Measurements from ENCODE around the gene UNC50. TPM values are rescaled to one million over a fixed set of nuclear protein-coding genes. Genes with fewer than 3 reads are reported as not detected.
"Not testable (repeated sequence)": the region's sequence is repeated elsewhere in the genome, so short reads cannot be mapped to it uniquely, and the experiment has no call there.

The UNC50 gene
- polyA plus RNA-seq, 2 of the 4 experiments (the other 2 are of a cell fraction) = 57.0 to 90.6 TPM

DNA sequence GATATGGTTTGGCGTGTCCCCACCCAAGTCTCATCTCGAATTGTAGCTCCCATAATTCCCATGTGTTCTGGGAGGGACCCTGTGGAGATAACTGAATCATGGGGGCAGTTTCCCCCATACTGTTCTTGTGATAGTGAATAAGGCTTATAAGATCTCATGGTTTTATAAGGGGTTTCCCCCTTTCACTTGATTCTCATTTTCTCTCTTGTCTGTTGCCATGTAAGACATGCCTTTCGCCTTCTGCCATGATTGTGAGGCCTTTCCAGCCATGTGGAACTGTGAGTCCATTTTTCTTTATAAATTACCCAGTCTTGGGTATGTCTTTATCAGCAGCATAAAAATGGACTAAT is 51.1 kb downstream of the UNC50 start:
- H3K27ac ChIP-seq; H3K4me1 ChIP-seq; H3K9me3 ChIP-seq; FAIRE-seq; POLR2A ChIA-PET; H3K4me3 ChIP-seq; ATAC-seq; DNase-seq (ENCODE audit: low read depth in 1 of 2, low spot score in 1 of 2); H3K4me2 ChIP-seq: not testable (repeated sequence)
- CTCF ChIA-PET = interaction anchor here (2.1 to 2.5 kb wide), 2 partner anchors 10 to 407 kb away, joined by 7 to 9 read pairs; no protein-coding TSS in a partner anchor
- 68% methylated on average over 3 of the region's 3 CpGs for WGBS (ENCODE audit: missing lambda C conversion rate)

DNA sequence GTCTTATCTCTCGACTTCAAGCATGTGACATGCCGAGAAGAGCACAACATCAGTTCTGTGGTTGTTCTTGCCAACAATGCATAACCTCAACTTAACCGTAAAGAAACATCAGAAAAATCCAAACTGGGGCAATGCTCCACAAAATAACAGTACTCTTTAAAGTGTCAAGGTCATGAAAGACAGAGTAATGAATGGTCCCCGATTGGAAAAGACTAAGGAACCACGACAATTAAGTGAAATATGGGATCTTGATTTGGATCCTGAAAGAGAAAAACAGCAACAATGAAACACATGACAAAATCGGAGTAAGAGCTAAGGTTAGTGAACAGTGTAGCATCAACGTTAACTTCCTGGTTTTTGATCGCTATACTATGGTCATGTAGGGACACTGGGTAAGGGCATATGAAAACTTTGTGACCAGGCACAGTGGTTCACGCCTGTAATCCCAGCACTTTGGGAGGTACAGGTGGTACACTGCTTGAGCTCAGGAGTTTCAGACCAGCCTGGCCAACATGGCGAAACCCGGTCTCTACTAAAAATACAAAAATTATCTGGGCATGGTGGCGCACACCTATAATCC is 55.2 kb downstream of the UNC50 start:
- TF ChIP-seq JUNB (IDR thresholded peaks at IDR 0.05) (no peak), MYC (IDR thresholded peaks at IDR 0.05; ENCODE audit: borderline replicate concordance, low read length) (no peak), NR3C1 (IDR thresholded peaks at IDR 0.05) (no peak), ESRRA (IDR thresholded peaks at IDR 0.05; ENCODE audit: borderline replicate concordance, low read length) (no peak), POLR2AphosphoS2 (conservative IDR thresholded peaks at IDR 0.05; ENCODE audit: low read length) (no peak)
- TF ChIP-seq, protein P1, sequence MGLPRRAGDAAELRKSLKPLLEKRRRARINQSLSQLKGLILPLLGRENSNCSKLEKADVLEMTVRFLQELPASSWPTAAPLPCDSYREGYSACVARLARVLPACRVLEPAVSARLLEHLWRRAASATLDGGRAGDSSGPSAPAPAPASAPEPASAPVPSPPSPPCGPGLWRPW (IDR thresholded peaks at IDR 0.05) = no peak
- no peak for FAIRE-seq
- 69% methylated on average over 12 of the region's 12 CpGs for WGBS (ENCODE audit: missing lambda C conversion rate)
- ATAC-seq = no peak
- CTCF ChIA-PET = no interaction called here
- H3K4me1 ChIP-seq = no peaks in the 10 kb centered on the region
- H3K9me3 ChIP-seq = 0 out of 3 replicates have a peak, but pooled peaks cover 4% of the 10 kb centered on the region
- no peak for DNase-seq (ENCODE audit: low read depth in 1 of 2, low spot score in 1 of 2)
- POLR2A ChIA-PET = no interaction called here
- H3K4me2 ChIP-seq = no peak overlapping the region
- no peak overlapping the region for H3K27ac ChIP-seq
- H3K4me3 ChIP-seq = no peak overlapping the region

DNA sequence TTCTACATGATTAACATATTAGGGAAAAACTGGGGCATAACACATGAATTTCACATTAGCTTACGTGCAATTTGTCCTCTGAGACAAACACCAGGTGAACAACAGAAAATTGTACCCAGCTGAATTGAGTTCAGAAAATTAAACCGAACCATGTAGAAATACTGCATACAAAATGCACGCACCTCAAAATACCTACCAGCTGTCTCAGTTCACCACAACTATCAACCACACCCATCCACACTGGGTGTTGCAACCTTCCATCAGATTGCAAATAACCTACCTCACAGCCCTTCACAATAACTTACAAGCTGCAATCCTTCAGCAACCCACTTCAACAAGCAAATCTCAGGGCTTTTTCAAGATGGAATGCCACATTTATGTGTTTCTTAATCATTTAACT is 55.9 kb downstream of the UNC50 start:
- CTCF ChIA-PET = no interaction called here

DNA sequence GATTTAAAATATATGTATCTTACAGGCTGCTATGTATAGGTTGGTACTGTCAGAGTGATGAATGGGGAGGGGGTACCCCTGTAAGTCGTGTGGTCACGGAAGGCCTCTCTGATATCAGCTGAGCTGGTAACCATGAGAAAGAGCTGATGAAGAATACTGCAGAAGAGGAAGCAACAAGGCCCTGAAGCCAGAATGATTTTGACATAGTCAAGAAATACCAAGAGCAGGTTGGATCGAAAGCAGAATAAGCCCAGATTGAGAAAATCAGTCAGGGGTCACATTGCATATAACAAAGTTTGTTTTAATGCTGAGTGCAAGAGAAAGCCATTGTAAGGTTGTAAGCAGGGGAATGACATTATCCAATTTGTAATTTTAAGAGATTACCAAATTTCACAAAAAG is 57.3 kb downstream of the UNC50 start:
- no peaks in the 10 kb centered on the region; the same call in 2 of the 3 replicates for H3K9me3 ChIP-seq
- 61% methylated on average over 3 of the region's 3 CpGs for WGBS (ENCODE audit: missing lambda C conversion rate)
- H3K27ac ChIP-seq = no peak overlapping the region
- ATAC-seq (no peak), DNase-seq (ENCODE audit: low read depth in 1 of 2, low spot score in 1 of 2) (no peak), FAIRE-seq (no peak)
- TF ChIP-seq, protein P2, sequence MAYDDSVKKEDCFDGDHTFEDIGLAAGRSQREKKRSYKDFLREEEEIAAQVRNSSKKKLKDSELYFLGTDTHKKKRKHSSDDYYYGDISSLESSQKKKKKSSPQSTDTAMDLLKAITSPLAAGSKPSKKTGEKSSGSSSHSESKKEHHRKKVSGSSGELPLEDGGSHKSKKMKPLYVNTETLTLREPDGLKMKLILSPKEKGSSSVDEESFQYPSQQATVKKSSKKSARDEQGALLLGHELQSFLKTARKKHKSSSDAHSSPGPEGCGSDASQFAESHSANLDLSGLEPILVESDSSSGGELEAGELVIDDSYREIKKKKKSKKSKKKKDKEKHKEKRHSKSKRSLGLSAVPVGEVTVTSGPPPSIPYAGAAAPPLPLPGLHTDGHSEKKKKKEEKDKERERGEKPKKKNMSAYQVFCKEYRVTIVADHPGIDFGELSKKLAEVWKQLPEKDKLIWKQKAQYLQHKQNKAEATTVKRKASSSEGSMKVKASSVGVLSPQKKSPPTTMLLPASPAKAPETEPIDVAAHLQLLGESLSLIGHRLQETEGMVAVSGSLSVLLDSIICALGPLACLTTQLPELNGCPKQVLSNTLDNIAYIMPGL (CRISPR knock-in tag; IDR thresholded peaks at IDR 0.05; ENCODE audit: borderline replicate concordance) = no peak
- TF ChIP-seq, protein P1 (IDR thresholded peaks at IDR 0.05) = no peak
- TF ChIP-seq BHLHE40 (IDR thresholded peaks at IDR 0.05; ENCODE audit: low read depth, low read length) = no peak
- TF ChIP-seq CHD2 (IDR thresholded peaks at IDR 0.05; ENCODE audit: low read length, partially characterized antibody) = no peak
- TF ChIP-seq, protein P3, sequence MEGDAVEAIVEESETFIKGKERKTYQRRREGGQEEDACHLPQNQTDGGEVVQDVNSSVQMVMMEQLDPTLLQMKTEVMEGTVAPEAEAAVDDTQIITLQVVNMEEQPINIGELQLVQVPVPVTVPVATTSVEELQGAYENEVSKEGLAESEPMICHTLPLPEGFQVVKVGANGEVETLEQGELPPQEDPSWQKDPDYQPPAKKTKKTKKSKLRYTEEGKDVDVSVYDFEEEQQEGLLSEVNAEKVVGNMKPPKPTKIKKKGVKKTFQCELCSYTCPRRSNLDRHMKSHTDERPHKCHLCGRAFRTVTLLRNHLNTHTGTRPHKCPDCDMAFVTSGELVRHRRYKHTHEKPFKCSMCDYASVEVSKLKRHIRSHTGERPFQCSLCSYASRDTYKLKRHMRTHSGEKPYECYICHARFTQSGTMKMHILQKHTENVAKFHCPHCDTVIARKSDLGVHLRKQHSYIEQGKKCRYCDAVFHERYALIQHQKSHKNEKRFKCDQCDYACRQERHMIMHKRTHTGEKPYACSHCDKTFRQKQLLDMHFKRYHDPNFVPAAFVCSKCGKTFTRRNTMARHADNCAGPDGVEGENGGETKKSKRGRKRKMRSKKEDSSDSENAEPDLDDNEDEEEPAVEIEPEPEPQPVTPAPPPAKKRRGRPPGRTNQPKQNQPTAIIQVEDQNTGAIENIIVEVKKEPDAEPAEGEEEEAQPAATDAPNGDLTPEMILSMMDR (IDR thresholded peaks at IDR 0.05) = no peak
- TF ChIP-seq KDM1A (IDR thresholded peaks at IDR 0.05; ENCODE audit: low read depth) = no peak
- TF ChIP-seq, protein P4, sequence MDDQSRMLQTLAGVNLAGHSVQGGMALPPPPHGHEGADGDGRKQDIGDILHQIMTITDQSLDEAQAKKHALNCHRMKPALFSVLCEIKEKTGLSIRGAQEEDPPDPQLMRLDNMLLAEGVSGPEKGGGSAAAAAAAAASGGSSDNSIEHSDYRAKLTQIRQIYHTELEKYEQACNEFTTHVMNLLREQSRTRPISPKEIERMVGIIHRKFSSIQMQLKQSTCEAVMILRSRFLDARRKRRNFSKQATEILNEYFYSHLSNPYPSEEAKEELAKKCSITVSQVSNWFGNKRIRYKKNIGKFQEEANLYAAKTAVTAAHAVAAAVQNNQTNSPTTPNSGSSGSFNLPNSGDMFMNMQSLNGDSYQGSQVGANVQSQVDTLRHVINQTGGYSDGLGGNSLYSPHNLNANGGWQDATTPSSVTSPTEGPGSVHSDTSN (IDR thresholded peaks at IDR 0.05) = no peak
- no peak for TF ChIP-seq ZSCAN20 (CRISPR knock-in tag; IDR thresholded peaks at IDR 0.05)
- TF ChIP-seq JUNB (IDR thresholded peaks at IDR 0.05) = no peak
- ChIA-PET CTCF (no interaction called here), POLR2A (no interaction called here)
- H3K4me3 ChIP-seq = no peak overlapping the region
- H3K4me2 ChIP-seq = no peak overlapping the region
- no peaks in the 10 kb centered on the region for H3K4me1 ChIP-seq

More for the DNA sequence above, 55.9 kb downstream of the UNC50 start:
- POLR2A ChIA-PET = interaction anchor here (0.6 kb wide), 1 partner anchor 1621 kb away, joined by 3 read pairs; no protein-coding TSS in a partner anchor
- FAIRE-seq (no peak), ATAC-seq (no peak), DNase-seq (ENCODE audit: low read depth in 1 of 2, low spot score in 1 of 2) (no peak)
- Histone ChIP-seq H3K9me3 (0 out of 3 replicates have a peak, but pooled peaks cover 4% of the 10 kb centered on the region), H3K27ac (no peak overlapping the region), H3K4me2 (no peak overlapping the region), H3K4me1 (no peaks in the 10 kb centered on the region), H3K4me3 (no peak overlapping the region)
- 82% methylated on average over 3 of the region's 3 CpGs for WGBS (ENCODE audit: missing lambda C conversion rate)
- TF ChIP-seq HEYL (CRISPR knock-in tag; IDR thresholded peaks at IDR 0.05) (no peak), RFX5 (IDR thresholded peaks at IDR 0.05) (no peak), HDAC2 (IDR thresholded peaks at IDR 0.05) (no peak), JUNB (IDR thresholded peaks at IDR 0.05) (no peak), FOXS1 (CRISPR knock-in tag; IDR thresholded peaks at IDR 0.05) (no peak), POLR2A (IDR thresholded peaks at IDR 0.05; ENCODE audit: low read length) (no peak), MAFK (IDR thresholded peaks at IDR 0.05; ENCODE audit: partially characterized antibody) (no peak), CBX2 (IDR thresholded peaks at IDR 0.05; ENCODE audit: borderline replicate concordance, low read depth) (no peak)
